ENCODE data around the gene PARP1.

PARP1 gene

DNA sequence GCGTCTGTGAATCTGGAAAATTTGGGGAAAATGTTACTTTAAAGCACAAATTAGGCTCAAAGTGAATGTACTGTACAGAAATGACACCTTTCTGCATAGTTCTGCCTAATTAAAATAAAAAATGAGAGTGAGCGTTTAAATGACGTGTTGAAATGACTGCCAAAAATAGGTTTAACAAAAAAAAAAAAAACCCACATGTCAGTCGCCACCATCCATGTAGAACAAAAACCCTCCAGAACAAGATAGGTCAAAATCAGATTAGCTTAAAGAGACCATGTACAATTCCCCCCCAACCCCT lies 745 bp downstream of the PARP1 start:
- DNase-seq (ENCODE audit: low read depth in 1 of 2, low spot score in 1 of 2): no peak

DNA sequence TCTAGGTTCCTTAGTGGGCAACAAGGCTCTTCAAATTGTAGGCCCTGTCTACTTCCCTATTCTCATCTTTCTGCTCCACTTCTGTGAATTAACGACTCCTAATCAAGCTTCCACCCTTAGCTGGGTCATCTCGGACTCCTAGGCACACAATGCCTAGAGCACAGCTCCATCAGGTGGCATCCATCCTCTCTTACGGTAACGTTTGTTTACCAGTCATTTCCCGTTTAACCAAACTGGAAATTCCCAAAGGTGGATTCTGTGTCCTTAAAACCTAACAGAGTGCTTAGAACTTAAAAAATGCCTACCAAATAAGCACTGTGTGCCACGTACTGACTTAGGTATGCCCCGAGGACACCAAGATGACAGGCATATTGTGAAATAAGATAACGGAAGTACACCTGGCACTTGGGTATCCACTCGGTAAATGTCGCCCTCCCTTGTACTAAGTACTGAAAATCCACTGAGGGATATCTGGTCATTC lies 1.5 kb downstream of the PARP1 start:
- DNase-seq (ENCODE audit: low read depth in 1 of 2, low spot score in 1 of 2): no peak

DNA sequence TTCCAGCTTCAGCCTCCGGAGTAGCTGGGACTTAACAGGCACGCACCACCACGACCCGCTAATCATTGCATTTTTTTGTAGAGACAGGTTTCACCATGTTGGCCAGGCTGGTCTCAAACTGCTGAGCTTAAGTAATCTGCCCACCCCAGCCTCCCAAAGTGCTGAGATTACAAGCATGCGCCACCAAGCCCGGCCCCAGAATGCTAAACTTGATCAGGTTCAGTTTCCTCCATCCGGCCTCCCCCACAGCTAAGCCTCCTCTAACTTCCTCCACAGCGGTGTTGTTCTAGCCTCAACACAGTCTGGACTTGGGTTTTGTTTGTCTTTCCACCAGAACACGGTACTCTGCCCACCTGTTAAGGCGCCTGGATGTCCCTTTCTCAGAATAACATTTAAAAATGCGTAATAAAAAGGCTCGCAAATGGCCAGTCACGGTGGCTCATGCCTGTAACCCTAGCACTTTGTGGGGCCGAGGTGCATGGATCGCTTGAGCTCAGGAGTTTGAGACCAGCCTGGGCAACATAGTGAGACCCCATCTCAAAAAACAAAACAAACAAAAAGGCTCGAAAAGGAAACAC lies 2.4 kb downstream of the PARP1 start:
- no peak for DNase-seq (ENCODE audit: low read depth in 1 of 2, low spot score in 1 of 2)

DNA sequence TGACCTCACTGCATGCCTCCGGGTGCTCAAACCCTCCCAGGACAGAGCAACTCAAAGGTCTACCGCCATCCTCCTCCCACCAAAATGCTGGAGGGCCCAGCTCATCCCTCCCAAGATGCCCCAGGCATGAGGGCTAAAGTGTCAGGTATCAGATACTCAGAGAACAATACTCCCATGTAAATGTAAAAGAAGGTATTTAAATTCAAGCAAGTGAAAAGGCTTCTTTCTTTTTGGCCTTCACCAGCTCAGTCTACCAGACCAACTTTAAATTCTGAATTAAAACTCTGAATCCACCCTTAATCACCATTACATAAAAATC lies 3.0 kb downstream of the PARP1 start:
- no peak for DNase-seq (ENCODE audit: low read depth in 1 of 2, low spot score in 1 of 2)

DNA sequence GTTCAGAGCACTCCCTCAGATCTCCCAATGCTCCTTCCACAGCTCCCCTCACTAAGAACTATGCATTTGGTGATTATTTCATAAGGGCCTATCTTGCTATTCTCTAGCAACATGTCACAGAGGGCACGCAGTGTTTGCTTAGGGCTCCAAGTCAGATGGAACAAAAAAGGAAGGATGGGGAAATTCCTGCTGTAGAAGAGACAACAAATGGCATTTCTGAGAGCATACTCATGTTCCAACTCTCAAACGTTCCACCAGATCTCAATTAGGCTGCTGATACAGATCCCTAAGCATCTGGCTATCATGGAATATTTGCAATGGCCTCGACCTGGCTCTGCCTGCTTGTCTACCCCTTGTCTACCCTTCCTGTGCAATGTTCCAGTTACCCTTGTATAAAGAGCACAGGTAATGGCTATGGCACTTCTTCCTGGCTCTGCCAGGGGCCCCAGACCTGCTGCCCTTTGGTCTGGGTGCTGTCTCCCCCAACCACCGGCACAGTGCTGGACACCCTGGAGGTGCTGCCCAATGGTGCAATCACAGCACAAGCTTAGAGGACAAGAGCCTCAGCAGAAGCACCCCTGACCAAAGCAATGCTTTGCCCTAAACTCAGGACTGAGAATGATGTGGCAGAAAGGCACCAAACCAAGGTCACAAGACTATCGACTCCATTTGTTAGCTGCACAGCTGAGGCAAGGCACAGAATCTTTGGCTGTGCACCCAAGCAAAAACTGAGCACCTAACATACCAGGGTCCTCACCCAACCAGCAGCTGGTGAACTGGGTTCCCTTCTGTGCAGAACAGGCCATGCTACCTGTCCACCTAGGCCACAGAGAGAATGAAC lies 3.6 kb downstream of the PARP1 start:
- DNase-seq (ENCODE audit: low read depth in 1 of 2, low spot score in 1 of 2): no peak

DNA sequence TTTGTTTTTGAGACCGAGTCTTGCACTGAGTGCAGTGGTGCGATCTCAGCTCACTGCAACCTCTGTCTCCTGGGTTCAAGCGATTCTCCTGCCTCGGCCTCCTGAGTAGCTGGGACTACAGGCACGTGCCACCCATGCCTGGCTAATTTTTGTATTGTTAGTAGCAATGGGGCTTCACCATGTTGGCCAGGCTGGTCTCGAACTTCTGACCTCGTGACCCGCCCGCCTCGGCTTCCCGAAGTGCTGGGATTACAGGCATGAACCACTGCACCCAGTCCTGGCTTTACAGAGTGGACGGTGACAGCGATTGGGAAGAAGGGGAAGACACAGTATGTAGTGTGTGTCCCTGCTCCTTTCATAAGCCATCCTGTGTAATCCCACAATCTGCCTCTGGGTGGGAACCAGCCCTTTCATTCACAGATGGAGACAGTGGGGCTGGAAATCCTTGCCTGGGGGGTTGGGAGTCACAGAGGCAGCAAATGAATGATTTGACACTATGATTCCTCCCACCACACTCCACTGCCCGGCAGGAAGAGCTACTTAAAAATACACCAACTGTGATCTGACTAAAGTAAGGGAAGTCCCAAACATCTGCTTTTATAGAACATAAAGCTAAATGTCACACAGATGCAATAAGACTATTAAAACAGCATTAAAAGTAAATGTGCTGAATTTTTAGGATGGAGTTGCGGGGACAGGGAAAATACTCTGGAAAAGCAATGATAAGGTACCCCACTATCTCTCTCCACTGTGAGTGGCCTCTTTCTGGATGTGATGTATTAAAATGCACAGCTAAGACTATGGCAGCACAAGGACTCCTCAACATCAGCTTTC lies 4.5 kb downstream of the PARP1 start:
- DNase-seq (ENCODE audit: low read depth in 1 of 2, low spot score in 1 of 2): no peak

DNA sequence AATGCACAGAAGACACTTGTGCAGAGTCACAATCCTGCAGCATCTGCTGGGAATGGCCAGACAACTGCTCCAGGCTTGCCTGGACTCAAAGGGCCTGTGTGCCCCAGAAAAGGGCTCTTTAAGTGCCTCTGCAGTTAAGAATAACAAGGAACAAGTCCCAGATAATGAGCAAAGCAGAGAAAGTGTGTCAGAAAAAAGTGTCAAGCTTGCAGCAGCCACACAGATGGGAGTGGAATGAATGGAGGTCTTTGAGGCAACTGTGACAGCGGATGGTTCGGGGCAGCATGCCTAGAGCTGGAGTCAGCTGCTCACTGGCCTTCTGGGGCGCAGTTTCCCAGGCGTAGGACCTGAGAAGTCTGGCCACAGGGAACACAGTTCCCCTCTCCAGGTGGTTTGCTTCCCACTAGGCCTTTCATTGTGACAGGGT lies 5.1 kb downstream of the PARP1 start:
- DNase-seq (ENCODE audit: low read depth in 1 of 2, low spot score in 1 of 2): no peak

DNA sequence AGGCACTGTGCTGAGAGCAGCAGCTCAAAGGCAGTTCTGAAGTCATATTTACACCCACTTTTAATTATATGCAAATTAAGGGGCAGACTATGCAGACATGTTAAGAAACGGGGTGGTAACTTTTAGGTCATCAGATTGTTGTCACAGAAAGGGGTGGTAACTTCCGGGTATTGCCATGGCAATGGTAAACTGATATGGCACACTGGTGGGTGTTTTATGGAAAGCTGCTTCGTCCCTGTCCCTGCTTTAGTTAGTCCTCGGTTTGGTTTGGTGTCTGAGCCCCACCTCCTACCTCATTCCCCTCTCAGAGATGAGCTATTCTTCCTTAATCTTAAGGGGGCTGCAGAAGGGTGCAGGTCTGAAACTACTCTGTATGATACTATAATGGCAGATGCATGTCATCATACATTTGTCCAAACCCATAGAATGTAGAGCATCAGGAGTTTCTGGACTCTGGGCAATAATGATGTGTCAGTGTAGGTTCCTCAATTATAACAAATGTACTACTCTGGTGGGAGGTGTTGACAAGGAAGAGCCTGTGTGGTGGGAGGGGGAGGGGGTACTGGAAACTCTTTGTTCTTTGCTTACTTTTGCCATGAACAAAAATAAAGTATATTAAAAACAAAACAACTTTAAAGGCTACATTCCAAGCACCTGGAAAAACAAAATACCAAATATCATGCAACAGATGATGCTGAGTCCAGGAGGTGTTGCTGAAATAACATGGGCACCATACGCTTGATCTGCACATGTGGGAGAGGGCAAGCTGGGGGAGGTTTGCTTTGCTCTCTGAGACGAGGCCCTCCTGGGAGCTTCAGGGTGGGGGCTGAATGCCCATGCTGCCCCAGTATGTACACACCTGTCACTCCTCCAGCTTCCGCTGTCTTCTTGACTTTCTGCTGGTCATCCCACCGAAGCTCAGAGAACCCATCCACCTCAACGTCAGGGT lies 6.3 kb downstream of the PARP1 start:
- no peak for DNase-seq (ENCODE audit: low read depth in 1 of 2, low spot score in 1 of 2)

DNA sequence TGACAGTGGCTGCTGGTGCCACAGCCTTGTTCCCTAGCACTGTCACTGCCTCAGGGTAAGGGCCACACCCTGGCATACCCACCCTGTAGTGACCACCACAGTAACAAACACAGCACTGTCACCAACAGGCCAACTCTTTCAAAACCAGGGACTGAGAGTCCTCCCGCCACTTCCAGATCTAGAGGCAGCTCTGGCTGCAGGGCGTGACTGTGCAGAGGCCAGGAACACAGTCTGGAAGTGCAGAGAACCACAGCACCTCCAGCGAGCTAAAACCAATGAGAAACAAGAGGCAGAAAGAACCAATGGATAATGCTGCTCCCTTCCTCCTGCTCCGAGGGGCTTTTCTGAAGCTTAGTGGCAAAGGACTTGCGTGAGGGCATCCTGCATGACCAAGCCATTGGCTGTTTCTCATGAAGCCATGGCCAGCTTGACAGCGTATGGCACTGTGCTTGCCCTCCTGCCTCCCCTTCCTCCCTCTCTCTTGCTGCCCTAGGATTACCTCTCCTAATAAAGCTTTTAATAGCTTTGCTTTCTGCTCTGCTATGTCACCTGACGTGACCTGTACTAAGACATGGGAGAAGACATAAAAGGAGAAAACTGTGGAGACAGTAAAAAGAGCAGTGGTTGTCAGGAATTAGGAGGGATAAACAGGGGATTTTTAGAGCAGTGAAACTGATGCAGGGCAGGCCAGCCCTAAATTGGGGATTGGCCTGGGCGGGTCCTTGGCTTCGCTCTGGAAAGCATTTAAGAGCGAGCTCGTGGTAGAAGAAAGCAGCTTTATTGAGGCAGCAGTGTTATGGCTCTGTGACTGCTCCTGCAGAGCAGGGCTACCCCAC lies 7.2 kb downstream of the PARP1 start:
- no peak for DNase-seq (ENCODE audit: low read depth in 1 of 2, low spot score in 1 of 2)

DNA sequence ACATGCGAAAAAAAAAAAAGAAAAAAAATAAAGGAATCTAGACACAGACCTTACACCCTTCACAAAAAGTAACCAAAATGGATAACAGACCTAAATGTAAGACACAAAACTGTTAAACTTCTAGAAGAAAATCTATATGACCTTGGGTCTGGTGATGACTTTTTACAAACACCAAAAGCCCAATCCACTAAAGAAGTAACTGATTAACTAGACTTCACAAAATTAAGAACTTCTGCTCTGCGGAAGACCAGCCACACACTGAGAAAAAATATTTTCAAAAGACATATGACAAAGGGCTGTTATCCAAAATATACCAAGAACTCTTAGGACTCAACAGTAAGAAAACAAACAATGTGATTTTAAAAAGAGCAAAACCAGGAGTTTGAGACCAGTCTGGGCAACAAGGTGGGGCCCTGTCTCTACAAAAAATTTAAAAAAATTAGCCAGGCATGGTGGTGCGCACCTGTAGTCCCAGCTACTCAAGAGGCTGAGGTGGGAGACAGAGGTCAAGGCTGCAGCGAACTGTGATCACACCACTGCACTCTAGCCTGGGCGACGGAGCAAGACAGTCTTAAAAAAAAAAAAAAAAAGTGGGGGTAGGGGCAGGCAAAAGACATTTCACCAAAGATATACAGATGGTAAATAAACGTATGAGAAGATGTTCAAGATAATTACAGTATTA lies 9.8 kb downstream of the PARP1 start:
- no peak for DNase-seq (ENCODE audit: low read depth in 1 of 2, low spot score in 1 of 2)

DNA sequence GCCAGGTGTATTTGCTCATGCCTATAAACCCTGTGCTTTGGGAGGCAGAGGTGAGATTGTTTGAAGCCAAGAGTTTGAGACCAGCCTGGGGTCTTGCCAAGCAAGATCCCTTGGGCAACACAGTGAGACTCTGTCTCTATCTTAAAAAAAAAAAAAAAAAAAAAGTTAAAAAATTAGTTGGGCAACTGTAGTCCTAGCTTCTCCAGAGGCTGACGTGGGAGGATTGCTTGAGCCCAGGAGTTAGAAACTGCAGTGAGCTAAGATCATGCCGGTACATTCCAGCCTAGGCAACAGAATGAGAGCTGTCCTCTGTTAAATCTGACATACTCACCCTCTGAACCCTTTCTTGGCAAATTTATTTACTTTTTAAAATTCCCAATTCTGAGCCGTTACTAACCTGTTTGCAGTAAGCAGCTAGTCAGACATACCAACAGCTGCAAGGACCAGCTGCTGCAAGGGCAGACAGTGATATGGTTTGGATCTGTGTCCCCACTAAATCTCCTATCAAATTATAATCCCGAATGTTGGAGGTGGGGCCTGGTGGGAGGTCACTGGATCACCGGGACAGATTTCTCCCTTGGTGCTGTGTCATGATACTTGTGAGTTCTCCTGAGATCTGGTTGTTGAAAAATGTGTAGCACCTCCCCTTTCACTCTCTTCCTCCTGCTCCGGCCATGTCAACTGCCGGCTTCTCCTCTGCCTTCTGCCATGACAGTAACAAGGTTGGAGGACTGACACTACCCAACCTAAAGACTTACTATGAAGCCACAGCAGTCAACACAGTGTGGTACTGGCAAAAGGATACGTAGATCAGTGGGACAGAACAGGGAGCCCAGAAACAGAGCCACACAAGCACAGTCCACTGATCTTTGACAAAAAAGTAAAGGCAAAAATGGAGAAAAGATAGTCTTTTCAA lies 10.6 kb downstream of the PARP1 start:
- DNase-seq (ENCODE audit: low read depth in 1 of 2, low spot score in 1 of 2): no peak

DNA sequence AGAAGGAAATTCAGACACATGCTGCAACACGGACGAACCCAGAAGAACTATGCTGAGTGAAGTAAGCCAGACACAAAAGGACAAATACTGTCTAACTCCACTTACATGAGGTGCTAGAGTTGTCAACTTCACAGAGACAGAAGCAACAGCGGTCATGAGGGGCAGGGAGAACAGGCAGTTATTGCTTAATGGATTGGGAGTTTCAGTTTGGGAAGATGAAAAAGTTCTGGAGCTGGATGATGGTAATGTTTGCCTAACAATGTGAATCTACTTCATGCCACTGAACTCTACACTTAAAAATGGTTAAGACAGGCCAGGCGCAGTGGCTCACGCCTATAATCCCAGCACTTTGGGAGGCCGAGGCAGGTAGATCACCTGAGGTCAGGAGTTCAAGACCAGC lies 12.1 kb downstream of the PARP1 start:
- no peak for DNase-seq (ENCODE audit: low read depth in 1 of 2, low spot score in 1 of 2)

DNA sequence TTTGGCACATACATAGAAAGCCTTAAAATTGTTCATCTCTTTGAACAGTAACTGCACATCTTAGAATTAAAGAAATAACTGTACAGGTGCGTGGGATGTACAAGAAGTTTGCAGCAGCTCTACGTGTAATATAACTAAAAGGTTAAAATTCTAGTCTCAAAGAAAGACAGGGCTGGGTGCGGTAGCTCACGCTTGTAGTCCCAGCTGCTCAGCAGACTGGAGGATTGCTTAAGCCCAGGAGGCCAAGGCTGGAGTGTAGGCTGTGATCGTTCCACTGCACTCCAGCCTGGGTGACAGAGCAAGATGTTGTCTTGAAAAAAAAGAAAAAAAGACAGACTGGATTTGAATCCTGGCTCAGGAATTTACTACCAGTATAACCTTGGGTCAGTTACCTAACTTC lies 13.4 kb downstream of the PARP1 start:
- no peak for DNase-seq (ENCODE audit: low read depth in 1 of 2, low spot score in 1 of 2)

DNA sequence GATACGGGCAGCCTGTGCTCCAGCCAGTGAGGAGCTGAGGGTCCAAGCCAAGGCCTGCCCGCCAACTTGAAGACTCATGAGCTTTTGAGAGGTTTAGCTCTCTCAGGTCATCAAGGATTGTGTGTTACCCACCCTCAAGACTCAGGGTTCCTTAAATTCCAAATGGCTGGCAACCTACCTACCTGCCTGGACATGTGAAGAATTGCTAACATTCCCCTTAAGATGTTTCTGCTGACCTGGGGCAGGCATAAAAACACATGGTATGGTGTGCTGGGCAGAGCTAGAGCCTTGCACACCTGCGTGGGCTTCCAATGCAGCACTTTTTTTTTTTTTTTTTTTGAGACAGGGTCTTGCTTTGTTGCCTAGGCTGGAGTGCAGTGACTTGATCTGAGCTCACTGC lies 17.2 kb downstream of the PARP1 start:
- no peak for DNase-seq (ENCODE audit: low read depth in 1 of 2, low spot score in 1 of 2)

DNA sequence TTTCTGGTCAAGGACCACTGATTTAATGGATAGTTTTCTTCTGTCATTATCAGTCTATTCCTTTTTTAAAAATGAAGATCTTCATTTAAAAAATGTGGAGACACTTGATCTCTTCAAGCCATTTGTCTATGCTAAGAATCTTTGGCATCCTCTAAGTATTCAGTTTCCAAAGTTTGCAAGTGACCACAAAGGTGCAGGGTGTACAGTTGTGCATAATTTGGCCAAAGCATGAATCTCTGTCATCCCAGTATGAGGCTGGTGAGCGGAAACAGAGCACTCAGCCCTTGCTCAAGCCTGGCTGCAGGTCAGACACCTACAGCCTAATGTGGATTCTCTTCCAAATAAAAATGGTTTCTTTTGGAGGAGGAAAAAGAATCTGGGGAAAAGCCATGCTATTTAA lies 19.8 kb downstream of the PARP1 start:
- no peak for DNase-seq (ENCODE audit: low read depth in 1 of 2, low spot score in 1 of 2)

DNA sequence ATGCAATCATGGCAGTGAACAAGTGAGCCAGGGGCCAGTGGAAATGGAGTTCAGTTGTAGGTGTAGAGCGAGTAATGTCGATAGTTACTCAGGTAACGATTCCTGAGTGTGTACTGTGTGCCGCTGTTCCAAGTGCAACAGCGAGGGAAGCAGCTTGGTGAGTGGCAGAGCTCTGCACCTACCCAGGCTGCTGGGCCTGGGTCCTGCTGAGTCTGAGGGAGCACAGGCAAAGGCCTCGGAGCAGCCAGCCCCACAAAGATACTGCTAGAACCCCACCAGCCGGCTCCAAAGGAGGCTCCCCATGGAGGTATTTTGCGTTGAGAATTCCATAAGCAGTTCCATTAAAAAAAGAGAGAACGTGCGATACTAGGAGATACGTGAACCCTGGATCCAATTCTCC lies 23.2 kb downstream of the PARP1 start:
- no peak for DNase-seq (ENCODE audit: low read depth in 1 of 2, low spot score in 1 of 2)

DNA sequence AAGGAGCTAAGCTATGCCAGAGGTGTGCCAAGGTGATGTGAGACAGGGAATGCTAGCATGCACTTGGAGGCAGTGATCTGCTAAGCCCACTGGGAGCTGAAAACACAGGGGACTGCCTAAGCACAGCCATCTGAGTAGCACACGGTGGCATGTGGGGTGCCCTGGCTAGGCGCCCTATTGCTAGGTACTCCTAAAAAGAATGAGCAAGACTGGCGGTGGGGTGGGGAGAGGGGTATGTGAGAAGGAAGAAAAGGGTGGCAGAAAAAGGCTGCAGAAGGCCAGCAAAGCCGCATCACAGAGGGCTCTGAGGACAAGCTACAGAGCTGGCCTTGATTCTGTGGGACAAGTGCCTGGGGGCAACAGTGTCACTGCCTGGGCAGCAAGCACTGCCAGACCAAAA lies 23.9 kb downstream of the PARP1 start:
- DNase-seq (ENCODE audit: low read depth in 1 of 2, low spot score in 1 of 2): no peak

DNA sequence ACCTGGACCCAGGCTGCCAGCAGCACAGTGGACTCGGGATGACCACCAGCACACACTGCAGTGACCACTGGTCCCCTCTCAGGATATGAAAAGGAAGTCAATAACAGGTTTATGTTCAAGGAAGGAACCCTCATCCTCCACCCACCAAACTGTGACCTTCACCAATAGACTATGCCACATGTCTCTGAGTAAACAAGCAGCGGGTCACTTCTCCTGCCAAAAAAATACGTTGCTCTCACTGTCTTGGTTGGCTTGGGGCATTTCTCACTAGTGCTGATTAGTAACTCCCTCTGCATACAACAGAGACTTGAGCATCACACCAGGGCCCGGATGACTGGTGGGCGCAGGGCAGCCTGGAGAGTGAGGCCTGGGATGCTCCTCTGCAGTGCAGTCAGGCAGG lies 25.9 kb downstream of the PARP1 start:
- DNase-seq (ENCODE audit: low read depth in 1 of 2, low spot score in 1 of 2): no peak

Measured in activated CD4-positive, alpha-beta T cell treated with anti-CD3 and anti-CD28 coated beads, Interleukin-2, amount 50 U/mL, for 24 hours (primary cell).